Astrocyte (in vitro differentiated cells and primary cell): Measurements from ENCODE around the gene SPN. TPM values are rescaled to one million over a fixed set of nuclear protein-coding genes. Genes with fewer than 3 reads are reported as not detected.

Source experiments
- DNase-seq: peaks from one replicate; pipeline ENCODE4 v3.0.0-alpha.2; 2010; ENCODE audit warnings: low read depth
- FAIRE-seq: peaks from 2 replicates; lab custom pipeline; 2011; peaks lifted over from hg19 to GRCh38; lab: Jason Lieb, UNC
- H2AFZ ChIP-seq: 2 replicates; pipeline ENCODE4 v1.6.0; 2012; ENCODE audit warnings: low read depth, low read length, inconsistent platforms
- H3K27ac ChIP-seq: 2 replicates; pipeline ENCODE4 v1.5.1; 2011; ENCODE audit warnings: low read depth, low read length, inconsistent platforms
- H3K27me3 ChIP-seq: 2 replicates; pipeline ENCODE4 v1.6.0; 2011; ENCODE audit warnings: low read length, inconsistent platforms; ENCODE audit not compliant: insufficient read depth
- H3K36me3 ChIP-seq: 2 replicates; pipeline ENCODE4 v1.5.1; 2011; ENCODE audit warnings: low read length, inconsistent platforms; ENCODE audit not compliant: insufficient read depth
- H3K4me1 ChIP-seq: 2 replicates; pipeline ENCODE4 v1.5.1; 2011; ENCODE audit warnings: low read length, inconsistent platforms; ENCODE audit not compliant: insufficient read depth
- H3K4me2 ChIP-seq: 2 replicates; pipeline ENCODE4 v1.6.0; 2012; ENCODE audit warnings: low read length, inconsistent platforms
- H3K4me3 ChIP-seq: 2 replicates; pipeline ENCODE4 v1.5.1; 2011; ENCODE audit warnings: low read depth, mild to moderate bottlenecking, low read length, inconsistent platforms; ENCODE audit not compliant: insufficient read depth
- H3K79me2 ChIP-seq: 2 replicates; pipeline ENCODE4 v1.6.0; 2012; ENCODE audit warnings: mild to moderate bottlenecking, low read length, inconsistent platforms; ENCODE audit not compliant: insufficient read depth
- H3K9ac ChIP-seq: 2 replicates; pipeline ENCODE4 v1.6.0; 2012; ENCODE audit warnings: mild to moderate bottlenecking, low read length, inconsistent platforms
- H3K9me3 ChIP-seq: 2 replicates; pipeline ENCODE4 v1.5.1; 2012; ENCODE audit warnings: low read depth, mild to moderate bottlenecking, low read length, inconsistent platforms; ENCODE audit not compliant: insufficient read depth
- H4K20me1 ChIP-seq: 2 replicates; pipeline ENCODE4 v1.6.0; 2012; ENCODE audit warnings: low read length, inconsistent platforms; ENCODE audit not compliant: insufficient read depth
- H3K27ac Mint-ChIP-seq: one replicate; pipeline ENCODE4 v1.8.0; 2021; ENCODE audit warnings: mild to moderate bottlenecking, mixed read lengths; ENCODE audit not compliant: unreplicated experiment
- H3K27me3 Mint-ChIP-seq: one replicate; pipeline ENCODE4 v1.8.0; 2021; ENCODE audit warnings: low read depth, mixed read lengths; ENCODE audit not compliant: unreplicated experiment
- H3K36me3 Mint-ChIP-seq: one replicate; pipeline ENCODE4 v1.8.0; 2021; ENCODE audit warnings: low read depth, mixed read lengths; ENCODE audit not compliant: unreplicated experiment
- H3K4me1 Mint-ChIP-seq: one replicate; pipeline ENCODE4 v1.8.0; 2021; ENCODE audit warnings: low read depth, mixed read lengths; ENCODE audit not compliant: unreplicated experiment
- H3K4me3 Mint-ChIP-seq: one replicate; pipeline ENCODE4 v1.8.0; 2021; ENCODE audit warnings: mild to moderate bottlenecking, moderate library complexity, mixed read lengths; ENCODE audit not compliant: unreplicated experiment
- H3K9me3 Mint-ChIP-seq: one replicate; pipeline ENCODE4 v1.8.0; 2021; ENCODE audit warnings: mild to moderate bottlenecking, mixed read lengths; ENCODE audit not compliant: unreplicated experiment
- EZH2 ChIP-seq: IDR thresholded peaks from 2 replicates; pipeline ENCODE4 v1.6.1; 2012; ENCODE audit warnings: mild to moderate bottlenecking, low read length, inconsistent platforms; ENCODE audit not compliant: insufficient read depth
- total RNA-seq: library from RNA; stranded (reverse); gene quantifications from 2 replicates; pipeline ENCODE4 v1.2.1, GENCODE V29; 2021
- TF ChIP-seq, protein P1 (sequence below): IDR thresholded peaks from 2 replicates; pipeline ENCODE4 v1.5.1; 2011; ENCODE audit warnings: low read depth, mild to moderate bottlenecking, inconsistent platforms, low read length, moderate library complexity; ENCODE audit not compliant: insufficient read depth

SPN gene
- total RNA-seq, 1 donor from 2014 or later, result 0.07 TPM

GRCh38 chr16:29684679-29685078 is 21.6 kb downstream of the SPN start:
- no peak overlapping the region for H3K27ac ChIP-seq
- H3K4me1 ChIP-seq, result no peaks in the 10 kb centered on the region
- DNase-seq (no peak), FAIRE-seq (no peak)
- H3K4me3 ChIP-seq, result no peak overlapping the region
- H3K79me2 ChIP-seq, result no peaks in the 10 kb centered on the region
- peaks cover 2% of the 10 kb centered on the region for H3K9me3 Mint-ChIP-seq
- no peaks in the 10 kb centered on the region for H3K27me3 Mint-ChIP-seq
- H3K36me3 Mint-ChIP-seq, result peaks cover 21% of the 10 kb centered on the region
- no peaks in the 10 kb centered on the region for H3K9me3 ChIP-seq
- no peak overlapping the region for H3K27ac Mint-ChIP-seq
- no peaks in the 10 kb centered on the region for H3K36me3 ChIP-seq
- H3K4me2 ChIP-seq, result no peak overlapping the region
- peaks cover 2% of the 10 kb centered on the region for H3K27me3 ChIP-seq
- H4K20me1 ChIP-seq, result no peaks in the 10 kb centered on the region
- no peak overlapping the region for H3K4me3 Mint-ChIP-seq
- H2AFZ ChIP-seq, result no peak overlapping the region
- no peak for TF ChIP-seq EZH2
- TF ChIP-seq, protein P1, sequence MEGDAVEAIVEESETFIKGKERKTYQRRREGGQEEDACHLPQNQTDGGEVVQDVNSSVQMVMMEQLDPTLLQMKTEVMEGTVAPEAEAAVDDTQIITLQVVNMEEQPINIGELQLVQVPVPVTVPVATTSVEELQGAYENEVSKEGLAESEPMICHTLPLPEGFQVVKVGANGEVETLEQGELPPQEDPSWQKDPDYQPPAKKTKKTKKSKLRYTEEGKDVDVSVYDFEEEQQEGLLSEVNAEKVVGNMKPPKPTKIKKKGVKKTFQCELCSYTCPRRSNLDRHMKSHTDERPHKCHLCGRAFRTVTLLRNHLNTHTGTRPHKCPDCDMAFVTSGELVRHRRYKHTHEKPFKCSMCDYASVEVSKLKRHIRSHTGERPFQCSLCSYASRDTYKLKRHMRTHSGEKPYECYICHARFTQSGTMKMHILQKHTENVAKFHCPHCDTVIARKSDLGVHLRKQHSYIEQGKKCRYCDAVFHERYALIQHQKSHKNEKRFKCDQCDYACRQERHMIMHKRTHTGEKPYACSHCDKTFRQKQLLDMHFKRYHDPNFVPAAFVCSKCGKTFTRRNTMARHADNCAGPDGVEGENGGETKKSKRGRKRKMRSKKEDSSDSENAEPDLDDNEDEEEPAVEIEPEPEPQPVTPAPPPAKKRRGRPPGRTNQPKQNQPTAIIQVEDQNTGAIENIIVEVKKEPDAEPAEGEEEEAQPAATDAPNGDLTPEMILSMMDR, result no peak
- H3K4me1 Mint-ChIP-seq, result peaks cover 10% of the 10 kb centered on the region
- H3K9ac ChIP-seq, result no peak overlapping the region

- no peak overlapping the region for H3K4me3 Mint-ChIP-seq
- H3K4me1 ChIP-seq, result no peaks in the 10 kb centered on the region
- DNase-seq, result no peak
- no peak overlapping the region for H3K27ac ChIP-seq
- H3K9ac ChIP-seq, result no peak overlapping the region
- H3K9me3 ChIP-seq, result no peaks in the 10 kb centered on the region
- peaks cover 2% of the 10 kb centered on the region for H3K27me3 ChIP-seq
- no peak for TF ChIP-seq EZH2
- TF ChIP-seq, protein P1, result no peak
- H2AFZ ChIP-seq, result no peak overlapping the region
- no peak overlapping the region for H3K4me2 ChIP-seq
- H3K79me2 ChIP-seq, result no peaks in the 10 kb centered on the region
- H3K36me3 ChIP-seq, result no peaks in the 10 kb centered on the region
- peaks cover 26% of the 10 kb centered on the region for H3K36me3 Mint-ChIP-seq
- H3K4me3 ChIP-seq, result no peak overlapping the region
- no peak for FAIRE-seq
- H4K20me1 ChIP-seq, result no peaks in the 10 kb centered on the region
- no peaks in the 10 kb centered on the region for H3K27me3 Mint-ChIP-seq
- peaks cover 10% of the 10 kb centered on the region for H3K4me1 Mint-ChIP-seq
- no peak overlapping the region for H3K27ac Mint-ChIP-seq
- H3K9me3 Mint-ChIP-seq, result peaks cover 6% of the 10 kb centered on the region
Observed at GRCh38 chr16:29686740-29687332, 23.8 kb downstream of the SPN start.

DNA sequence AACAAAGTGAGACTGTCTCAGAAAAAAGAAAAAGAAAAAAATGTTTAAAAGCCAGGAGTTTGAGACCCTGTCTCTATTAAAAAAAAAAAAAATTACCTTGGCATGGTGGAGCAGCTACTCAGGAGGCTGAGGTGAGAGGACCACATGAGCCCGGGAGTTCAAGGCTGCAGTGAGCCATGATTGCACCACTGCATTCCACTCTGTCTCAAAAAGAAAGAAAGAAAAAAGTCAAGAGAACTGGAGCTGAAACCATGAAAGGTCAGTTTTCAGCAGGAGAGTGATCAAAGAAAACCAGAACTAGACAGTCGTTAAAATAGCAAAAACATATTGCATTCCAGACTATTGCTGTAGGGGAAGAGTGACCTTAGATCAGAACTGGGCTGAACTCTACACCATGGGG is 24.7 kb downstream of the SPN start:
- Histone ChIP-seq H3K4me2 (no peak overlapping the region), H3K9me3 (no peaks in the 10 kb centered on the region), H3K9ac (no peak overlapping the region), H3K27me3 (peaks cover 2% of the 10 kb centered on the region), H2AFZ (no peak overlapping the region), H3K4me3 (no peak overlapping the region), H3K4me1 (no peaks in the 10 kb centered on the region), H3K27ac (no peak overlapping the region), H4K20me1 (no peaks in the 10 kb centered on the region), H3K36me3 (no peaks in the 10 kb centered on the region), H3K79me2 (no peaks in the 10 kb centered on the region)
- DNase-seq (no peak), FAIRE-seq (no peak)
- Mint-ChIP-seq H3K27me3 (no peaks in the 10 kb centered on the region), H3K4me1 (peaks cover 10% of the 10 kb centered on the region), H3K36me3 (peaks cover 22% of the 10 kb centered on the region), H3K9me3 (peaks cover 6% of the 10 kb centered on the region), H3K27ac (no peak overlapping the region), H3K4me3 (no peak overlapping the region)
- no peak for TF ChIP-seq EZH2
- TF ChIP-seq, protein P1, result no peak
